Progenitor cell of endocrine pancreas (in vitro differentiated cells): ENCODE measurements around the gene CPED1. TPM values are rescaled to one million over a fixed set of nuclear protein-coding genes. Genes with fewer than 3 reads are reported as not detected.

Source experiments
- DNase-seq: peaks from one replicate; pipeline ENCODE4 v3.0.0; 2021; ENCODE audit warnings: low spot score; ENCODE audit not compliant: unreplicated experiment
- H3K27ac Mint-ChIP-seq: 2 replicates; pipeline ENCODE4 v1.8.0; 2021; ENCODE audit warnings: mild to moderate bottlenecking, moderate library complexity, mixed read lengths
- H3K27me3 Mint-ChIP-seq: 2 replicates; pipeline ENCODE4 v1.8.0; 2021; ENCODE audit warnings: mixed read lengths
- H3K36me3 Mint-ChIP-seq: 2 replicates; pipeline ENCODE4 v1.8.0; 2022; ENCODE audit warnings: mixed read lengths; ENCODE audit not compliant: insufficient read depth
- H3K4me1 Mint-ChIP-seq: 2 replicates; pipeline ENCODE4 v1.8.0; 2021; ENCODE audit warnings: low read depth, mixed read lengths
- H3K4me3 Mint-ChIP-seq: 2 replicates; pipeline ENCODE4 v1.8.0; 2021; ENCODE audit warnings: low read depth, mild to moderate bottlenecking, moderate library complexity, mixed read lengths
- H3K9me3 Mint-ChIP-seq: 2 replicates; pipeline ENCODE4 v1.8.0; 2021; ENCODE audit warnings: low read depth, mixed read lengths
- CTCF ChIP-seq: fragments of 200-600 bp; sonication (generic); IDR thresholded peaks from one replicate; pipeline ENCODE4 v1.5.0; 2021; ENCODE audit warnings: antibody characterized with exemption, mild to moderate bottlenecking; ENCODE audit not compliant: unreplicated experiment
- total RNA-seq: library from RNA; stranded (reverse); gene quantifications from 2 replicates; pipeline ENCODE4 v1.2.1, GENCODE V29; 2021

CPED1 gene
- total RNA-seq, 1 donor from 2014 or later, result 1.1 TPM

- peaks cover 26% of the 10 kb centered on the region for H3K27me3 Mint-ChIP-seq
- peaks cover 10% of the 10 kb centered on the region for H3K4me1 Mint-ChIP-seq
- no peak for TF ChIP-seq CTCF
- H3K27ac Mint-ChIP-seq, result no peak overlapping the region
- H3K9me3 Mint-ChIP-seq, result no peaks in the 10 kb centered on the region
- no peak overlapping the region for H3K4me3 Mint-ChIP-seq
- no peaks in the 10 kb centered on the region for H3K36me3 Mint-ChIP-seq
- no peak for DNase-seq
These were observed 2.1 kb downstream of the CPED1 start for GRCh38 chr7:120990468-120991118.

DNA sequence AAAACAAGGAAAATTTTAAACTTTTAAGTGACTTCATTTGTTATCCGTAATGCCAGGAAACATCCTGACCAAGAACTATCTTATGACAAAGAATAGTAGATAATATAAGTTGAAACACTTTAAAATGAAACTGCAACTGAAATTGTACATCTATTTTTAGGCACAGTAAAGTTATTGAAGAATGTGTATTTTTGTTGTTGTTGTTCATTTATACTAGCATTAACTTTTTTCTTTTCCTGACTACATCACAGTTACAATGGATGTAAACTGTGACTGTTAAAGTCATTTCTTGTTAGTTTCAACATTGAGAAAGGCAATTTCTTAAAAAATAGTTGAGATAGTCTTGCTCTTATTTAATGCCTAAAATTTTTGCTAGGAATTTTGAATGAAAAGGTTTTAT lies 2.6 kb downstream of the CPED1 start:
- H3K27me3 Mint-ChIP-seq, result peaks cover 26% of the 10 kb centered on the region
- no peaks in the 10 kb centered on the region for H3K36me3 Mint-ChIP-seq
- no peak for TF ChIP-seq CTCF
- no peak overlapping the region for H3K27ac Mint-ChIP-seq
- peaks cover 10% of the 10 kb centered on the region for H3K4me1 Mint-ChIP-seq
- no peak for DNase-seq
- no peak overlapping the region for H3K4me3 Mint-ChIP-seq
- no peaks in the 10 kb centered on the region for H3K9me3 Mint-ChIP-seq

GRCh38 chr7:120991581-120991980 lies 3.1 kb downstream of the CPED1 start:
- no peak overlapping the region for H3K27ac Mint-ChIP-seq

GRCh38 chr7:120992272-120992964 lies 3.9 kb downstream of the CPED1 start:
- Mint-ChIP-seq H3K27me3 (peaks cover 23% of the 10 kb centered on the region), H3K4me3 (no peak overlapping the region), H3K27ac (no peak overlapping the region), H3K4me1 (peaks cover 10% of the 10 kb centered on the region), H3K9me3 (no peaks in the 10 kb centered on the region), H3K36me3 (no peaks in the 10 kb centered on the region)
- TF ChIP-seq CTCF, result no peak
- no peak for DNase-seq

More at GRCh38 chr7:120991581-120991980, 3.1 kb downstream of the CPED1 start:
- Mint-ChIP-seq H3K27me3 (peaks cover 26% of the 10 kb centered on the region), H3K4me3 (no peak overlapping the region), H3K36me3 (no peaks in the 10 kb centered on the region), H3K9me3 (no peaks in the 10 kb centered on the region), H3K4me1 (peaks cover 10% of the 10 kb centered on the region)
- DNase-seq, result no peak
- no peak for TF ChIP-seq CTCF

GRCh38 chr7:120992965-120993494 lies 4.5 kb downstream of the CPED1 start:
- Mint-ChIP-seq H3K4me3 (no peak overlapping the region), H3K4me1 (peaks cover 7% of the 10 kb centered on the region), H3K27me3 (peaks cover 19% of the 10 kb centered on the region), H3K27ac (no peak overlapping the region), H3K36me3 (no peaks in the 10 kb centered on the region), H3K9me3 (no peaks in the 10 kb centered on the region)
- no peak for TF ChIP-seq CTCF
- no peak for DNase-seq
